CD4-positive, alpha-beta T cell (primary cell): Measurements from ENCODE around the gene CTNND1. TPM values are rescaled to one million over a fixed set of nuclear protein-coding genes. Genes with fewer than 3 reads are reported as not detected.

Experiments used
- ATAC-seq: fragments of 200-7000 bp; cut with Tn5 transposase; one replicate; pipeline ENCODE4 v1.10.0; 2022; ENCODE audit warnings: mild to moderate bottlenecking; ENCODE audit not compliant: poor library complexity
- CTCF ChIA-PET: fragments of 350-600 bp; sonication (Branson Sonifier 250); formaldehyde crosslinking; loops from one replicate; lab custom pipeline; 2021; ENCODE audit warnings: antibody characterized with exemption, inconsistent platforms; lab: Charles Lee
- POLR2A ChIA-PET: fragments of 350-600 bp; sonication (Branson Sonifier 250); formaldehyde crosslinking; loops from one replicate; lab custom pipeline; 2021; ENCODE audit warnings: antibody characterized with exemption, inconsistent platforms; lab: Charles Lee
- DNase-seq, 14 experiments: peaks; one replicate each; pipeline ENCODE4 v3.0.0-alpha.2; 2013 to 2020; ENCODE audit warnings: mixed read lengths in 2 of 14
- H3K27ac ChIP-seq, 2 donors: one replicate each; pipeline versions ENCODE4 v1.5.1 to v1.7.0; 2013; ENCODE audit warnings: low read length in 2 of 2, low read depth in 1 of 2, mild to moderate bottlenecking in 1 of 2
- H3K27me3 ChIP-seq, 2 experiments: 1 replicate in 1 of 2; 2 replicates in 1 of 2; pipeline versions ENCODE4 v1.6.1 to v1.7.0; 2013; ENCODE audit warnings: low read length in 2 of 2, control low read depth in 1 of 2, mild to moderate bottlenecking in 1 of 2, moderate library complexity in 1 of 2; ENCODE audit not compliant: insufficient read depth in 2 of 2, control insufficient read depth in 1 of 2
- H3K36me3 ChIP-seq: one replicate; pipeline ENCODE4 v1.6.1; 2013; ENCODE audit warnings: low read length, control low read depth; ENCODE audit not compliant: insufficient read depth
- H3K4me1 ChIP-seq: one replicate; pipeline ENCODE4 v1.6.1; 2013; ENCODE audit warnings: low read length, control low read depth; ENCODE audit not compliant: insufficient read depth
- H3K4me3 ChIP-seq: one replicate; pipeline ENCODE4 v1.5.1; 2013; ENCODE audit warnings: mild to moderate bottlenecking, low read length, moderate library complexity
- H3K9me3 ChIP-seq, 2 experiments: 1 replicate in 1 of 2; 2 replicates in 1 of 2; pipeline versions ENCODE4 v1.6.1 to v1.7.0; 2013; ENCODE audit warnings: low read length in 2 of 2, mild to moderate bottlenecking in 2 of 2, control low read depth in 1 of 2, moderate library complexity in 1 of 2; ENCODE audit not compliant: control insufficient read depth in 1 of 2, insufficient read depth in 1 of 2
- H3K27ac Mint-ChIP-seq: one replicate; pipeline ENCODE4 v1.8.0; 2020; ENCODE audit warnings: mixed read lengths
- H3K27me3 Mint-ChIP-seq: one replicate; pipeline ENCODE4 v1.8.0; 2021; ENCODE audit warnings: mixed read lengths
- H3K36me3 Mint-ChIP-seq: one replicate; pipeline ENCODE4 v1.8.0; 2021; ENCODE audit warnings: low read depth, mixed read lengths
- H3K4me1 Mint-ChIP-seq: one replicate; pipeline ENCODE4 v1.8.0; 2021; ENCODE audit warnings: low read depth, mixed read lengths
- H3K4me3 Mint-ChIP-seq: one replicate; pipeline ENCODE4 v1.8.0; 2020; ENCODE audit warnings: mild to moderate bottlenecking, mixed read lengths
- H3K9me3 Mint-ChIP-seq: one replicate; pipeline ENCODE4 v1.8.0; 2020; ENCODE audit warnings: mixed read lengths
- CTCF ChIP-seq: fragments of 200-600 bp; IDR thresholded peaks from one replicate; pipeline ENCODE4 v1.8.0; 2022; ENCODE audit warnings: antibody characterized with exemption, mild to moderate bottlenecking
- intact Hi-C, 2 experiments: fragments of 100-400 bp; cut with DNase I in 1 of 2; cut with micrococcal nuclease in 1 of 2; formaldehyde crosslinking; loops; one replicate each; pipeline versions ENCODE4 v1.15.1 to v1.9.0; 2023 to 2025; cut with DNase I, micrococcal nuclease
- total RNA-seq, 174 experiments: library from RNA in 2 of 174; stranded (reverse) in 2 of 174; gene quantifications; one replicate each; pipeline ENCODE4 v1.2.3 and lab custom pipeline; 2021 to 2026

Gene CTNND1
- total RNA-seq, 2 experiments from 2014 or later = 12.4 to 12.5 TPM

GRCh38 chr11:57793351-57794115, 31.9 kb downstream of the CTNND1 start:
- DNase-seq = peak in 2 of 14 experiments; percentile 25 to 35
- H3K27ac ChIP-seq = peak overlapping the region; percentile 79 to 83
- POLR2A ChIA-PET = interaction anchor here (0.6 kb wide), 1 partner anchor 52 kb away, joined by 3 read pairs; the partner anchor contains the start of gene SELENOH

GRCh38 chr11:57798905-57799559, 37.4 kb downstream of the CTNND1 start:
- H3K4me1 ChIP-seq = peaks cover 16% of the 10 kb centered on the region
- H3K4me3 Mint-ChIP-seq = no peak overlapping the region
- DNase-seq (peak in 2 of 14 experiments; percentile 12 to 14), ATAC-seq (no peak)
- peak overlapping the region; percentile 86 for H3K27ac Mint-ChIP-seq
- no peak for TF ChIP-seq CTCF
- no peaks in the 10 kb centered on the region for H3K9me3 ChIP-seq
- H3K4me1 Mint-ChIP-seq = peaks cover 31% of the 10 kb centered on the region
- no peaks in the 10 kb centered on the region for H3K27me3 ChIP-seq
- ChIA-PET POLR2A (interaction anchor here (3.0 kb wide), 1 partner anchor 57 kb away, joined by 35 read pairs; the partner anchor contains the start of gene SELENOH), CTCF (interaction anchor here (0.7 to 3.1 kb wide), 5 partner anchors 48 to 341 kb away, joined by 3 to 45 read pairs (median 15); partner anchors contain the start of genes BTBD18, SELENOH and UBE2L6)
- no peaks in the 10 kb centered on the region for H3K27me3 Mint-ChIP-seq
- intact Hi-C loops = loop anchor here in 1 of 2 experiments (2.0 to 5.0 kb wide), 3 partner anchors 86 to 462 kb away; partner anchors contain the start of genes MED19, P2RX3, SSRP1 and TMX2
- H3K36me3 Mint-ChIP-seq = peaks cover 35% of the 10 kb centered on the region
- H3K9me3 Mint-ChIP-seq = no peaks in the 10 kb centered on the region
- peak overlapping the region; percentile 37 to 45 for H3K27ac ChIP-seq
- H3K36me3 ChIP-seq = peaks cover 11% of the 10 kb centered on the region
- no peak overlapping the region for H3K4me3 ChIP-seq

More at GRCh38 chr11:57793351-57794115, 31.9 kb downstream of the CTNND1 start:
- Histone ChIP-seq H3K4me1 (peaks cover 31% of the 10 kb centered on the region), H3K9me3 (no peaks in the 10 kb centered on the region), H3K36me3 (peaks cover 8% of the 10 kb centered on the region), H3K27me3 (no peaks in the 10 kb centered on the region), H3K4me3 (no peak overlapping the region)
- intact Hi-C loops = loop anchor here in 1 of 2 experiments (2.0 to 5.0 kb wide), 2 partner anchors 53 to 784 kb away; partner anchors contain the start of genes LPXN, SELENOH and ZFP91
- Mint-ChIP-seq H3K36me3 (peaks cover 21% of the 10 kb centered on the region), H3K9me3 (no peaks in the 10 kb centered on the region), H3K27me3 (no peaks in the 10 kb centered on the region), H3K27ac (peak overlapping the region; percentile 95), H3K4me1 (peaks cover 38% of the 10 kb centered on the region), H3K4me3 (peak overlapping the region; percentile 70)
- CTCF ChIA-PET = no interaction called here
- no peak for TF ChIP-seq CTCF
- no peak for ATAC-seq
